Uterus (tissue), 4 donors: ENCODE measurements around the gene ALOXE3. TPM values are rescaled to one million over a fixed set of nuclear protein-coding genes. Genes with fewer than 3 reads are reported as not detected.

ENCODE experiments used
- DNase-seq, 2 donors: peaks; one replicate each; pipeline ENCODE4 v3.0.0-alpha.2; 2019 to 2020
- H3K27ac ChIP-seq, 2 donors: fragments of 200-600 bp; sonication (generic); 1 replicate in 1 of 2; 2 replicates in 1 of 2; pipeline ENCODE4 v1.5.1; 2016 to 2018
- H3K27me3 ChIP-seq, 2 donors: fragments of 200-600 bp; sonication (generic); one replicate each; pipeline ENCODE4 v1.5.1; 2018 to 2019; ENCODE audit warnings: control low read depth in 1 of 2
- H3K36me3 ChIP-seq, 2 donors: fragments of 200-600 bp; sonication (generic); one replicate each; pipeline ENCODE4 v1.5.1; 2019; ENCODE audit warnings: control low read depth in 1 of 2
- H3K4me1 ChIP-seq, 2 donors: fragments of 200-600 bp; sonication (generic); one replicate each; pipeline ENCODE4 v1.5.1; 2018 to 2019; ENCODE audit warnings: control low read depth in 1 of 2
- H3K4me3 ChIP-seq, 2 donors: fragments of 200-600 bp; sonication (generic); 1 replicate in 1 of 2; 2 replicates in 1 of 2; pipeline ENCODE4 v1.5.1; 2018 to 2019; ENCODE audit warnings: mild to moderate bottlenecking in 1 of 2
- H3K9me3 ChIP-seq, 2 donors: fragments of 200-600 bp; sonication (generic); one replicate each; pipeline ENCODE4 v1.5.1; 2019; ENCODE audit warnings: control low read depth in 1 of 2
- CTCF ChIP-seq, 4 experiments: fragments of 200-600 bp in 2 of 4; fragments of 450-650 bp in 2 of 4; sonication (generic) in 2 of 4; IDR thresholded peaks; one replicate each; pipeline ENCODE4 v1.5.1; 2016 to 2019; ENCODE audit warnings: antibody characterized with exemption in 4 of 4, mild to moderate bottlenecking in 2 of 4, moderate library complexity in 1 of 4
- POLR2A ChIP-seq, 2 donors: fragments of 450-650 bp; IDR thresholded peaks; one replicate each; pipeline ENCODE4 v1.6.1; 2016; ENCODE audit warnings: antibody characterized with exemption in 2 of 2, mild to moderate bottlenecking in 1 of 2, moderate library complexity in 1 of 2
- intact Hi-C: fragments of 100-400 bp; cut with DNase I; formaldehyde crosslinking; loops from one replicate; pipeline ENCODE4 v1.15.1; 2023; ENCODE audit warnings: low total_unique reads
- total RNA-seq, 4 donors: library from RNA; depleted of rRNA in 3 of 4; stranded (reverse); fragments of >200 nt in 3 of 4; gene quantifications; one replicate each; pipeline versions ENCODE4 v1.1.0 to v1.2.4, GENCODE V29; 2014 to 2023
- donor health status: DM: yes; HTN: yes; CAD: no.

ALOXE3 gene
- total RNA-seq, 4 donors from 2014 or later = 0.26 TPM; not detected in 3

- H3K27ac ChIP-seq = no peak overlapping the region
- TF ChIP-seq CTCF (IDR thresholded peaks at IDR 0.05) (no peak), POLR2A (IDR thresholded peaks at IDR 0.05) (no peak)
- no peaks in the 10 kb centered on the region for H3K9me3 ChIP-seq
- no peaks in the 10 kb centered on the region for H3K36me3 ChIP-seq
- H3K4me3 ChIP-seq = no peak overlapping the region
- peaks cover 17 to 36% of the 10 kb centered on the region in 2 donors for H3K27me3 ChIP-seq
- intact Hi-C loops = loop anchor here (10.0 kb wide), 1 partner anchor 228 kb away; no protein-coding TSS in a partner anchor
- no peak for DNase-seq
- H3K4me1 ChIP-seq = peaks cover 0 to 7% of the 10 kb centered on the region in 2 donors
Observed at GRCh38 chr17:8076502-8077266, 41.6 kb downstream of the ALOXE3 start.

GRCh38 chr17:8075574-8076342 is 42.6 kb downstream of the ALOXE3 start:
- Histone ChIP-seq H3K9me3 (no peaks in the 10 kb centered on the region), H3K27me3 (peaks cover 19 to 36% of the 10 kb centered on the region in 2 donors), H3K27ac (no peak overlapping the region), H3K36me3 (no peaks in the 10 kb centered on the region), H3K4me1 (peaks cover 0 to 7% of the 10 kb centered on the region in 2 donors), H3K4me3 (no peak overlapping the region)
- TF ChIP-seq POLR2A (IDR thresholded peaks at IDR 0.05) = no peak
- no peak for TF ChIP-seq CTCF (IDR thresholded peaks at IDR 0.05)
- intact Hi-C loops = loop anchor here (10.0 kb wide), 1 partner anchor 229 kb away; no protein-coding TSS in a partner anchor
- no peak for DNase-seq

- Histone ChIP-seq H3K9me3 (no peaks in the 10 kb centered on the region), H3K27me3 (peaks cover 19 to 36% of the 10 kb centered on the region in 2 donors), H3K27ac (no peak overlapping the region), H3K4me1 (peaks cover 0 to 7% of the 10 kb centered on the region in 2 donors), H3K36me3 (no peaks in the 10 kb centered on the region), H3K4me3 (no peak overlapping the region)
- intact Hi-C loops = loop anchor here (10.0 kb wide), 1 partner anchor 230 kb away; no protein-coding TSS in a partner anchor
- no peak for DNase-seq
- no peak for TF ChIP-seq CTCF (IDR thresholded peaks at IDR 0.05)
- no peak for TF ChIP-seq POLR2A (IDR thresholded peaks at IDR 0.05)
Observed at GRCh38 chr17:8075081-8075480, 43.2 kb downstream of the ALOXE3 start.

GRCh38 chr17:8074554-8074953 is 43.8 kb downstream of the ALOXE3 start:
- Histone ChIP-seq H3K36me3 (no peaks in the 10 kb centered on the region), H3K9me3 (no peaks in the 10 kb centered on the region), H3K27me3 (peaks cover 19 to 36% of the 10 kb centered on the region in 2 donors), H3K4me3 (no peak overlapping the region), H3K4me1 (peaks cover 0 to 6% of the 10 kb centered on the region in 2 donors), H3K27ac (no peak overlapping the region)
- TF ChIP-seq POLR2A (IDR thresholded peaks at IDR 0.05) (no peak), CTCF (IDR thresholded peaks at IDR 0.05) (no peak)
- DNase-seq = no peak
- intact Hi-C loops = loop anchor here (10.0 kb wide), 1 partner anchor 230 kb away; no protein-coding TSS in a partner anchor
